Liver (tissue), 9 donors: ENCODE data around the gene MEP1B. TPM values are rescaled to one million over a fixed set of nuclear protein-coding genes. Genes with fewer than 3 reads are reported as not detected.

Source experiments
- DNase-seq: peaks from one replicate; pipeline ENCODE4 v3.0.0-alpha.2; 2017; ENCODE audit warnings: low spot score
- H3K27ac ChIP-seq, 2 donors: one replicate each; pipeline ENCODE4 v1.7.0; 2013; ENCODE audit warnings: inconsistent platforms in 2 of 2, low read length in 2 of 2, control low read depth in 1 of 2, low read depth in 1 of 2, mild to moderate bottlenecking in 1 of 2
- H3K27me3 ChIP-seq, 4 donors: one replicate each; pipeline versions ENCODE4 v1.6.1 to v1.7.0; 2013; ENCODE audit warnings: low read length in 3 of 4, inconsistent platforms in 1 of 4, mild to moderate bottlenecking in 1 of 4, moderate library complexity in 1 of 4; ENCODE audit not compliant: control insufficient read depth in 4 of 4, insufficient read depth in 4 of 4
- H3K36me3 ChIP-seq, 4 donors: one replicate each; pipeline versions ENCODE4 v1.6.1 to v1.7.0; 2013; ENCODE audit warnings: low read length in 3 of 4, mild to moderate bottlenecking in 3 of 4, low read depth in 1 of 4, moderate library complexity in 1 of 4; ENCODE audit not compliant: control insufficient read depth in 4 of 4, insufficient read depth in 3 of 4
- H3K4me1 ChIP-seq, 4 donors: one replicate each; pipeline versions ENCODE4 v1.6.1 to v1.7.0; 2013; ENCODE audit warnings: low read length in 3 of 4, mild to moderate bottlenecking in 3 of 4, moderate library complexity in 1 of 4; ENCODE audit not compliant: control insufficient read depth in 4 of 4, insufficient read depth in 4 of 4
- H3K4me3 ChIP-seq, 3 donors: one replicate each; pipeline versions ENCODE4 v1.6.1 to v1.7.0; 2013; ENCODE audit warnings: low read length in 3 of 3, control low read depth in 1 of 3, low read depth in 1 of 3, mild to moderate bottlenecking in 1 of 3
- H3K9ac ChIP-seq, 2 donors: one replicate each; pipeline ENCODE4 v1.7.0; 2013; ENCODE audit warnings: low read length in 2 of 2, mild to moderate bottlenecking in 2 of 2, moderate library complexity in 2 of 2, control low read depth in 1 of 2, low read depth in 1 of 2
- H3K9me3 ChIP-seq, 4 donors: one replicate each; pipeline versions ENCODE4 v1.6.1 to v1.7.0; 2013; ENCODE audit warnings: low read length in 3 of 4; ENCODE audit not compliant: control insufficient read depth in 4 of 4
- EGR1 ChIP-seq, 2 donors: IDR thresholded peaks; 2 replicates each; pipeline ENCODE4 v1.6.1; 2016 to 2018; ENCODE audit warnings: antibody characterized with exemption in 2 of 2, low read depth in 2 of 2
- FOXA1 ChIP-seq: IDR thresholded peaks from 2 replicates; pipeline ENCODE4 v1.6.1; 2016; ENCODE audit warnings: antibody characterized with exemption
- GABPA ChIP-seq, 2 donors: IDR thresholded peaks in 1 of 2; conservative IDR thresholded peaks in 1 of 2; 2 replicates each; pipeline ENCODE4 v1.6.1; 2016; ENCODE audit warnings: antibody characterized with exemption in 2 of 2, mild to moderate bottlenecking in 1 of 2, moderate library complexity in 1 of 2
- HNF4A ChIP-seq, 2 donors: conservative IDR thresholded peaks; 2 replicates each; pipeline ENCODE4 v1.6.1; 2016; ENCODE audit warnings: antibody characterized with exemption in 2 of 2, mild to moderate bottlenecking in 2 of 2
- HNF4G ChIP-seq: IDR thresholded peaks from 2 replicates; pipeline ENCODE4 v1.6.1; 2016; ENCODE audit warnings: antibody characterized with exemption
- NR2F2 ChIP-seq: IDR thresholded peaks from 2 replicates; pipeline ENCODE4 v1.6.1; 2016; ENCODE audit warnings: antibody characterized with exemption
- RAD21 ChIP-seq, 2 donors: IDR thresholded peaks; 2 replicates each; pipeline ENCODE4 v1.6.1; 2016; ENCODE audit warnings: antibody characterized with exemption in 2 of 2, mild to moderate bottlenecking in 2 of 2
- RXRA ChIP-seq, 2 donors: IDR thresholded peaks; 2 replicates each; pipeline ENCODE4 v1.6.1; 2017 to 2018; ENCODE audit warnings: antibody characterized with exemption in 2 of 2, mild to moderate bottlenecking in 1 of 2
- TAF1 ChIP-seq: conservative IDR thresholded peaks from 2 replicates; pipeline ENCODE4 v1.6.1; 2016; ENCODE audit warnings: antibody characterized with exemption, mild to moderate bottlenecking
- YY1 ChIP-seq: IDR thresholded peaks from 2 replicates; pipeline ENCODE4 v1.6.1; 2016; ENCODE audit warnings: antibody characterized with exemption, mild to moderate bottlenecking
- WGBS: extraction: QIAGEN DNeasy Blood & Tissue Kit; methylation state at CpG from one replicate; pipeline ENCODE4 v1.1.7; 2013; 5-methylcytosine and 5-hydroxymethylcytosine counted together
- polyA plus RNA-seq, 2 donors: library from polyadenylated mRNA; stranded (reverse) in 1 of 2; unstranded in 1 of 2; fragments of 200-250 nt in 1 of 2; fragments of >200 nt in 1 of 2; fragmentation: Nextera tagmentation in 1 of 2; extraction: Ambion mirVana in 1 of 2; gene quantifications; one replicate each; pipeline versions ENCODE4 v1.2.1 to v1.2.3, GENCODE V29; 2013 to 2015
- total RNA-seq, 2 donors: library from RNA; depleted of rRNA; stranded (reverse); fragments of >200 nt; gene quantifications; one replicate each; pipeline ENCODE4 v1.2.3, GENCODE V29; 2014
- TF ChIP-seq, protein P1 (sequence below): IDR thresholded peaks from 2 replicates; pipeline ENCODE4 v1.6.1; 2016; ENCODE audit warnings: antibody characterized with exemption, mild to moderate bottlenecking
- TF ChIP-seq, protein P2 (sequence below): IDR thresholded peaks from 2 replicates; pipeline ENCODE4 v1.6.1; 2016; ENCODE audit warnings: antibody characterized with exemption
- TF ChIP-seq, protein P3 (sequence below): fragments of 150-350 bp; IDR thresholded peaks from 2 replicates; pipeline ENCODE4 v1.5.1; 2017; ENCODE audit warnings: improper control_type of control experiment, low read depth, low read length; ENCODE audit not compliant: missing input control
- TF ChIP-seq, protein P4 (sequence below): IDR thresholded peaks from 2 replicates; pipeline ENCODE4 v1.6.1; 2016; ENCODE audit warnings: antibody characterized with exemption
- TF ChIP-seq, protein P5 (sequence below): IDR thresholded peaks from 2 replicates; pipeline ENCODE4 v1.6.1; 2016; ENCODE audit warnings: antibody characterized with exemption
- donor health status: healthy.
- donor health status: healthy.
- donor health status: healthy.
- donor health status: healthy.
- donor health status: healthy.

Gene MEP1B
- total and polyA plus RNA-seq, 4 donors, result 0.08 to 0.11 (median 0.09) TPM; not detected in 1

DNA sequence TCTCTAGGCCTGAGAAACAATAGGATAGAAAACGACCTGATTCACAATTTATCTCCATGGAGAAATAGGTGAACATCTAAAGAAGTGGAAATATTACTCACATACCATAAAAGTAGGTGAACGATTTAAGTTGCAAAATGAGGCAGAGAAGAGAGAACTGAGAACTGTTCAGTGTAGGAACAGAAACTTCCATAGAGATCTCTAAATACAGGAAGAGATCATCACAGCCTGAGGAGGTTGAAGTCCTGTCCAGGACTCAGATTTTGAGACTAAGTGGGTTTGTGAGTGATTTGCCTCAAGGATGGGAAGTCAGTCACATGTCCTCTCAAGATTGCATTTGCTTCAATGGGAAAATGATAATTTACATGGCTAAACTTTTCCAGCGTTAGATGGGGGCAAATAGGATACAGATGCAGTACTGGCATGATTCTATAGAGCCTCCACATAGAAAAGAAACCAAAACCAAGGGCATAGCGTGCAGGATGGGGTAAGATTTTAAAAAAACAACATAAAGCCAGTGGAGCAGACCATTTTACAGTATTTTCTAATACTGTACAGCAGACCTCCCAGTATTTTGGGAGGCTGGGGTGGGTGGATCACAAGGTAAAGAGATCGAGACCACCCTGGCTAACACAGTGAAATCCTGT lies 68.8 kb downstream of the MEP1B start:
- H3K36me3 ChIP-seq, result no peaks in the 10 kb centered on the region
- 79% methylated on average over 5 of the region's 5 CpGs for WGBS

DNA sequence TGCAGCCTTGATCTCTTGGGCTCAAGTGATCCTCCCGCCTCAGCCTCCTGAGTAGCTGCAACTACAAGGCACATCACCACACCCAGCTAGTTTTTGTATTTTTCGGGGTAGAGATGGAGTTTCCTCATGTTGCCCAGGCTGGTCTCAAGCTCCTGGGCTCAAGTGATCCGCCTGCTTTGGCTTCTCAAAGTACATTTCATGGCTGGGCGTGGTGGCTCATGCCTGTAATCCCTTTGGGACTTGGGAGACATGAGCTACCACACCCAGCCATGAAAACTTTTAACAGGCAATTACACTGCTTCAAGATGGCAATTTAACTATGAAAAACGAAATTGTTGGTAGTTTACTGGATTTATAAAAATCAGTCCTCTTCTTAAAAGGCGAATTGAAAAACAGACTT lies 69.7 kb downstream of the MEP1B start:
- Histone ChIP-seq H3K9ac (no peak overlapping the region), H3K27me3 (no peaks in the 10 kb centered on the region), H3K4me3 (no peak overlapping the region), H3K9me3 (no peaks in the 10 kb centered on the region), H3K27ac (no peak overlapping the region), H3K36me3 (no peaks in the 10 kb centered on the region), H3K4me1 (peaks cover 0 to 14% (median 9%) of the 10 kb centered on the region in 4 donors)
- DNase-seq, result no peak
- TF ChIP-seq RAD21 (IDR thresholded peaks at IDR 0.05) (no peak), HNF4A (conservative IDR thresholded peaks at IDR 0.05) (no peak), FOXA1 (no peak), GABPA (IDR thresholded peaks at IDR 0.05 in 1 of 2, conservative IDR thresholded peaks at IDR 0.05 in 1 of 2) (no peak), YY1 (no peak), TAF1 (no peak), RXRA (IDR thresholded peaks at IDR 0.05) (no peak)
- TF ChIP-seq, protein P1, sequence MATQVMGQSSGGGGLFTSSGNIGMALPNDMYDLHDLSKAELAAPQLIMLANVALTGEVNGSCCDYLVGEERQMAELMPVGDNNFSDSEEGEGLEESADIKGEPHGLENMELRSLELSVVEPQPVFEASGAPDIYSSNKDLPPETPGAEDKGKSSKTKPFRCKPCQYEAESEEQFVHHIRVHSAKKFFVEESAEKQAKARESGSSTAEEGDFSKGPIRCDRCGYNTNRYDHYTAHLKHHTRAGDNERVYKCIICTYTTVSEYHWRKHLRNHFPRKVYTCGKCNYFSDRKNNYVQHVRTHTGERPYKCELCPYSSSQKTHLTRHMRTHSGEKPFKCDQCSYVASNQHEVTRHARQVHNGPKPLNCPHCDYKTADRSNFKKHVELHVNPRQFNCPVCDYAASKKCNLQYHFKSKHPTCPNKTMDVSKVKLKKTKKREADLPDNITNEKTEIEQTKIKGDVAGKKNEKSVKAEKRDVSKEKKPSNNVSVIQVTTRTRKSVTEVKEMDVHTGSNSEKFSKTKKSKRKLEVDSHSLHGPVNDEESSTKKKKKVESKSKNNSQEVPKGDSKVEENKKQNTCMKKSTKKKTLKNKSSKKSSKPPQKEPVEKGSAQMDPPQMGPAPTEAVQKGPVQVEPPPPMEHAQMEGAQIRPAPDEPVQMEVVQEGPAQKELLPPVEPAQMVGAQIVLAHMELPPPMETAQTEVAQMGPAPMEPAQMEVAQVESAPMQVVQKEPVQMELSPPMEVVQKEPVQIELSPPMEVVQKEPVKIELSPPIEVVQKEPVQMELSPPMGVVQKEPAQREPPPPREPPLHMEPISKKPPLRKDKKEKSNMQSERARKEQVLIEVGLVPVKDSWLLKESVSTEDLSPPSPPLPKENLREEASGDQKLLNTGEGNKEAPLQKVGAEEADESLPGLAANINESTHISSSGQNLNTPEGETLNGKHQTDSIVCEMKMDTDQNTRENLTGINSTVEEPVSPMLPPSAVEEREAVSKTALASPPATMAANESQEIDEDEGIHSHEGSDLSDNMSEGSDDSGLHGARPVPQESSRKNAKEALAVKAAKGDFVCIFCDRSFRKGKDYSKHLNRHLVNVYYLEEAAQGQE, result no peak
- TF ChIP-seq, protein P2, sequence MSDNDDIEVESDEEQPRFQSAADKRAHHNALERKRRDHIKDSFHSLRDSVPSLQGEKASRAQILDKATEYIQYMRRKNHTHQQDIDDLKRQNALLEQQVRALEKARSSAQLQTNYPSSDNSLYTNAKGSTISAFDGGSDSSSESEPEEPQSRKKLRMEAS, result no peak
- WGBS, result 89% methylated on average over 6 of the region's 6 CpGs

More for the DNA sequence above, 68.8 kb downstream of the MEP1B start:
- Histone ChIP-seq H3K4me1 (peaks cover 0 to 14% (median 9%) of the 10 kb centered on the region in 4 donors), H3K9ac (no peak overlapping the region), H3K27ac (peak overlapping the region in 1 of 2 donors; percentile 18), H3K27me3 (no peaks in the 10 kb centered on the region), H3K9me3 (no peaks in the 10 kb centered on the region), H3K4me3 (no peak overlapping the region)
- no peak for DNase-seq
- TF ChIP-seq HNF4G (no peak), TAF1 (no peak), HNF4A (conservative IDR thresholded peaks at IDR 0.05) (no peak), GABPA (IDR thresholded peaks at IDR 0.05 in 1 of 2, conservative IDR thresholded peaks at IDR 0.05 in 1 of 2) (no peak), EGR1 (IDR thresholded peaks at IDR 0.05; ENCODE audit: low read depth in 2 of 2) (no peak), NR2F2 (no peak)
- TF ChIP-seq, protein P3, sequence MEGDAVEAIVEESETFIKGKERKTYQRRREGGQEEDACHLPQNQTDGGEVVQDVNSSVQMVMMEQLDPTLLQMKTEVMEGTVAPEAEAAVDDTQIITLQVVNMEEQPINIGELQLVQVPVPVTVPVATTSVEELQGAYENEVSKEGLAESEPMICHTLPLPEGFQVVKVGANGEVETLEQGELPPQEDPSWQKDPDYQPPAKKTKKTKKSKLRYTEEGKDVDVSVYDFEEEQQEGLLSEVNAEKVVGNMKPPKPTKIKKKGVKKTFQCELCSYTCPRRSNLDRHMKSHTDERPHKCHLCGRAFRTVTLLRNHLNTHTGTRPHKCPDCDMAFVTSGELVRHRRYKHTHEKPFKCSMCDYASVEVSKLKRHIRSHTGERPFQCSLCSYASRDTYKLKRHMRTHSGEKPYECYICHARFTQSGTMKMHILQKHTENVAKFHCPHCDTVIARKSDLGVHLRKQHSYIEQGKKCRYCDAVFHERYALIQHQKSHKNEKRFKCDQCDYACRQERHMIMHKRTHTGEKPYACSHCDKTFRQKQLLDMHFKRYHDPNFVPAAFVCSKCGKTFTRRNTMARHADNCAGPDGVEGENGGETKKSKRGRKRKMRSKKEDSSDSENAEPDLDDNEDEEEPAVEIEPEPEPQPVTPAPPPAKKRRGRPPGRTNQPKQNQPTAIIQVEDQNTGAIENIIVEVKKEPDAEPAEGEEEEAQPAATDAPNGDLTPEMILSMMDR, result no peak
- TF ChIP-seq, protein P4, sequence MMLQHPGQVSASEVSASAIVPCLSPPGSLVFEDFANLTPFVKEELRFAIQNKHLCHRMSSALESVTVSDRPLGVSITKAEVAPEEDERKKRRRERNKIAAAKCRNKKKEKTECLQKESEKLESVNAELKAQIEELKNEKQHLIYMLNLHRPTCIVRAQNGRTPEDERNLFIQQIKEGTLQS, result no peak
- TF ChIP-seq, protein P5, sequence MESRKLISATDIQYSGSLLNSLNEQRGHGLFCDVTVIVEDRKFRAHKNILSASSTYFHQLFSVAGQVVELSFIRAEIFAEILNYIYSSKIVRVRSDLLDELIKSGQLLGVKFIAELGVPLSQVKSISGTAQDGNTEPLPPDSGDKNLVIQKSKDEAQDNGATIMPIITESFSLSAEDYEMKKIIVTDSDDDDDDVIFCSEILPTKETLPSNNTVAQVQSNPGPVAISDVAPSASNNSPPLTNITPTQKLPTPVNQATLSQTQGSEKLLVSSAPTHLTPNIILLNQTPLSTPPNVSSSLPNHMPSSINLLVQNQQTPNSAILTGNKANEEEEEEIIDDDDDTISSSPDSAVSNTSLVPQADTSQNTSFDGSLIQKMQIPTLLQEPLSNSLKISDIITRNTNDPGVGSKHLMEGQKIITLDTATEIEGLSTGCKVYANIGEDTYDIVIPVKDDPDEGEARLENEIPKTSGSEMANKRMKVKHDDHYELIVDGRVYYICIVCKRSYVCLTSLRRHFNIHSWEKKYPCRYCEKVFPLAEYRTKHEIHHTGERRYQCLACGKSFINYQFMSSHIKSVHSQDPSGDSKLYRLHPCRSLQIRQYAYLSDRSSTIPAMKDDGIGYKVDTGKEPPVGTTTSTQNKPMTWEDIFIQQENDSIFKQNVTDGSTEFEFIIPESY, result no peak
